ENCODE results near the gene SLIT3.

DNA sequence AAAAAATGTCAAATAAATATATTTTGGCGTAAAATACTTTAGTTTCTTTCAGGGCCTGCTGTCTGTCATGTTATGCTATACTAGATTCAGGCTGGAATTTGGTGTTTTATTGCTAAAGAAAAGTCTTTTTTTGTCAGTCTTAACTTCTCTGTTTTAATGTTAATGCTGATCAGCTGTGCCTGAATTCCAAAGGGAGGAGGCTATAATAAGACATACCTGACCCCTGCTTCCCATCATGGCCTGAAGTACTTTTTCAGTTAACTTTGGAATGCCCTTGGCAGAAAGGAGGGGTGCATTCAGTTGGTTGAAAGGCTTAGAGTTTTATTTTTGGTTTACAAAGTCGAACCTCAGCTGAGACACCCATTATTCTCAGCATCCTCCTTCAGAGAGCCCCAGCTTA, 663.7 kb downstream of the SLIT3 start:
- TF ChIP-seq GATA3 (IDR thresholded peaks at IDR 0.05; ENCODE audit: low read depth, low read length) (no peak), GATA2 (IDR thresholded peaks at IDR 0.05; ENCODE audit: low read depth, low read length) (no peak)

All from SH-SY5Y (cell line).